AG08395 (cell line): ENCODE measurements around the gene CD300LD.
A peak's percentile ranks its signal among the peaks of the same experiment; 100 is the strongest.
"Not testable (repeated sequence)": the region's sequence is repeated elsewhere in the genome, so short reads cannot be mapped to it uniquely, and the experiment has no call there.

Experiments
- DNase-seq: peaks from one replicate; pipeline ENCODE4 v3.0.0; 2012; ENCODE audit warnings: mixed read lengths, low spot score

CD300LD gene

GRCh38 chr17:74606050-74606449 lies 14.0 kb upstream of the CD300LD start:
- DNase-seq = no peak

DNA sequence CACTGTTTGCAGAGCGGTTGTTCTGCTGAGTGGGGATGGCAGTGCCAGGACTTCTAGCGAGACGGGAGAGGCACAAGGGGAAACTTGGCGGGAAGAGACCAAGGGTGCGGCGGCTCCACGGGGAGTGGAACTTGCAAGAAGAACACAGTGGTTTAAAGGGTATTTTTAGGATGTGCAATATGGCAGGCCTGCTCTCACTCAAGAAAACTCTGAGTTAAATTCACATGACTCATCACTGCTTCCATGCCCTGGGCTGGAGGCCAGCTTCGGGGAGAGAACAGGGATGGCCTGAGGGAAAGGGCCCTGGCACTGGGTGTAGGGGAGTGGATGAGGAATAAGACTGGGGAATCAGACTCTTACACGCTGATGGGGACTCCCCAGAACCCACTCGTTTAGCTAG lies 13.3 kb upstream of the CD300LD start:
- peak; percentile 89 for DNase-seq

DNA sequence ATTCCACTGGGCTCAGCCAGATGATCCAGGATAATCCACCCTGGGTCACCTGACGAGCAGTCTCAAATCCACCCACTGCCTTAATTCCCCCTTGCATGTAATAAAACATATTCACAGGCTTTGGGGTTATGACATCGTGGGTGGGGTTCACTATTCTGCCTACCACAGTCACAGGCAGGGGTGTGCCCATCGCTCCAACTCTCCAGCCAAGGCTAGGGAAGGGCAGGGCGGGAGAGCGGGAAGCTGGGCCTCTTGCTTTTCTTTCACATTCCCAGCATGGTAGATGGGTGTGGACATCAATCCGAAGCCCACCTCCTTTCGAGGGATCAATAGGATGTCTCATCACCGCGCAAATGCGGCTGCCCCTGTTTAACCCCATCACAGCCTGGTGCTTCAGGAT lies 12.7 kb upstream of the CD300LD start:
- DNase-seq = no peak

GRCh38 chr17:74604200-74604599 lies 12.1 kb upstream of the CD300LD start:
- DNase-seq = no peak

DNA sequence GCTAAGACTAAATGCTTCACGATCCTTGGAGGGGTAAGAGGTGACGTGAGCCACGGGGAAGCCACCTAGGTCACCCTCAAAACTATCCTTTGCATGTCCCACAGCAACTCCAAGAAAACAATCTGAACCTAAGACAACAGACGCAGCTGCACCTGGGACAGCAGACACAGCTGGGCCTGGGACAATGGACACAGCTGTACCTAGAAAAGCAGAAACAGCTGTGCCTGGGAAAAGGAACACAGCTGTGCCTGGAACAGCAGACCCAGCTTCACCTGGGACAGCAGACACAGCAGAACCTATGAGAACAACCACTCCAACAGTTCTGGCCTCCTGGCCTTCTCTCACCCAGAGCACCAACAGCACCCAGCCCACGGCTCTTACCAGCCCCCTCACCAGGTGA lies 11.7 kb upstream of the CD300LD start:
- DNase-seq = no peak

- DNase-seq = no peak
These were observed 11.1 kb upstream of the CD300LD start for GRCh38 chr17:74603037-74603635.

DNA sequence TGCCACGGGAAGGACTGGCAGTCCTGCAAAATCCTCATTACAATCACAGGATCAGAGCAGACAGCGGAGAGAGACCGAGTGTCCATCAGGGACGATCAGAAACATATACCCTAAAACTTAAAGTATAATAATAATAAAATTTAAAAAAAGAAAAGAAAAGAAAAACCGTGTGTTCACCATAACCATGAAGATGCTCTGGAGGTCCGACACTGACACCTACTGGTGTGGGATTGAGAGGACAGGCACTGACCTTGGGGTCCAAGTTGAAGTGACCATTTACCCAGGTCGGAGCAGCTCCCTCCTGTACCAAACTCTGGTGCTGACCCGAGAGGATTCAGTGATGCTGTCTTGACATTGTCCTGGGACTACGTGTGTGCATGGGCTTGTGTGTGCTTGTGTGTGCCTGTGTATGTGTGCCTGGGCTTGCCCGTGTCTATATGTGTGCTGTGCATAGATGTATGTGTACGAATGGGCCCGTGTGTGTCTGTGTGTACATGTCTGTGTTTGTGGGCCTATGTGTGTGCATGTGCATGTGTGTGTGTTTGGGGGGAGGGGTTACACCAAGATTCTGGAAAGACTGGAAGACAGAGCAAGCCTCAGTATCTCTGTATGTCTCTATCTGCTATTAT lies 10.0 kb upstream of the CD300LD start:
- peak; percentile 65 for DNase-seq

DNA sequence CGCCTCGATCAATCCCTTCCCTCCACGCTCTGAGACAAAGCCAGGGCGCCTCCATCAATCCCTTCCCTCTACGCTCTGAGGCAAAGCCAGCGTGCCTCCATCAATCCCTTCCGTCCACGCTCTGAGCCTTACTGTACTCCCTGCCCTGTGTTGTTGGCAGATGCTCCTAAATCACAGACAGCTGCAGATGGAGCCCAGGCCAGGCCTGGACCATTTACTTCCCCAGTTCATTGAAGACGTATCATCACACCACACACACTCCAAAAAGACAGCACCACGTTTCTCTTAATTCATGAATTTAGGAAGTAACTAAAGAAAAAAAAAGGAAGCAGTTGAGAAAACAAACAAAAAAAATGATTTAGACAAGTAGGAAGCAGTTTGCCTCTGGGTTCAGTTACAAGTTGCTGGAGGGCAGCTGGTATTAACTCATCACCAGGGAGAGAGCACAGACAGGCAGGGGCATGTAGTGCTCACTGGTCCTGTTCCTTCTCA lies 7.4 kb upstream of the CD300LD start:
- DNase-seq = no peak

DNA sequence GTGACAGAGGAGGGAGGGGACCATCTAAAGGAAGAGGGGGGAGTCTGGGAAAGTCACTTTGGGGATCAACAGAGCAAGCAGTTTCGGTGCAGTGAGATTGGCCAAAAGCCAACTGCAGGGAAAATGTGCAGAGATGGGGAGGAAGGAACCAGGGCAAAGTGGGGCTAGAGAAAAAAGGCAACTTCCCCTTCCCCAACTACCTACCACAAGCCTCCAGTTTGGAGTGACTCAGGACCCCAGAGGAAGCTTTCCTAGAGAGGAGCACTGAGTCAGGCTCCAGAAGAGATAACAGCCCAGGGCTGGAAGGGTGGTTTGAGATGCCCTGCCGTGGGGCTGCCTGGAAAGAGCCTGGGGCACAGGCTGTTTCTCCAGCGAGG lies 6.9 kb upstream of the CD300LD start:
- no peak for DNase-seq

DNA sequence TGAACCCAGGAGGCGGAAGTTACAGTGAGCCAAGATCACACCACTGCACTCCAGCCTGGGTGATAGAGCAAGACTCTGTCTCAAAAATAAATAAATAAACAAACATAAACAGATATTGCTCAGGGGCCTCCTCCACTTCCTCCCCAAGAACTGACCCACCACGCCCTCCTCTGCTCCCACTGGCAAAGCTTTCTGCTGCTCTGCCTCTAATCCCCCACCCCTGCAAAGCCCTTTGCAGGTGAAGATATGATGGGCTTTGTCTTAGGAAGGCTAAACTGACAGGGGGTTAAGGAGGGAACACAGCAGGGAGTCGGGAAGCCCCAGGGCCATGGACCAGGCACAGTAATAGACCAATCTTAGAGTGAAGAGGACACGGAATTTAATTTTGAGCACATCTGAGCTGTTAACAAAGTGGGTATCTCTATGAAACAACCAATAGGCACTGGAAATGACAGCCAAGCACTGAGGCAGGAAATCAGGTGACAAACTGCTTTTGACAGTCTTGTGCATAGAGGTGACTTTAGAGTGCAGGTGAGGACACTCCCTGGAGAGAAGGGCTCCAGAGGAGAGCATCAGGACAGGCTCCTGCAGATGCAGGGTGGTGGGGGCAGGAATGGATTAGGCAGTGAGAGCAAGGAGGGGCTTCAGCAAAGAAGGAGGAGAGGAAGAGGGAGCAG lies 6.4 kb upstream of the CD300LD start:
- no peak for DNase-seq

DNA sequence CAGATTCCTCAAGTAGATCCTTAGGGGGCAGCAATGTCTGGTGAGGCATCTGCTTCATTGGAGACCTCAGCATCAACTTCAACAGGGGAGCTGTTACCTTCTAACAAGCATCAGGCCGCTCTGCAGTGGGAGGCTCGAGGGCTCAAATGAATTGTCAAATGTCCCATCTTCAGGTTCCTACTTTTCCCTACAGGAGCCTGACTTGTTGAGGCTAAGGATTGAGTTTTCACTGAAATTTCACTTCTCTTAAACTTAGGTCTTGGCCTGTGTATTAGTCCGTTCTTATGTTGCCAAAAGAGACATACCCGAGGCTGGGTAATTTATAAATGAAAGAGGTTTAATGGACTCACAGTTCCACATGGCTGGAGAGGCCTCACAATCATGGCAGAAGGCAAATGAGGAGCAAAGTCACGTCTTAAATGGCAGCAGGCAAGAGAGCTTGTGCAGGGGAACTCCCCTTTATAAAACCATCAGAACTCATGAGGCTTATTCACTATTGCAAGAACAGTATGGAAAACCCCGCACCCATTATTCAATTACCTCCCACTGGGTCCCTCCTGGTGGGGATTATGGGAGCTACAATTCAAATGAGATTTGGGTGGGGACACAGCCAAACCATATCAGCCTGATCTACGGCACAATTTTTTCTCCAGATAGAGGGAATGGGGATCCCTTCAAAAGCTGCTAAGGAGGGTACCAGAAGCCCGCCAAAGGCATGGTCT lies 5.1 kb upstream of the CD300LD start:
- no peak for DNase-seq

DNA sequence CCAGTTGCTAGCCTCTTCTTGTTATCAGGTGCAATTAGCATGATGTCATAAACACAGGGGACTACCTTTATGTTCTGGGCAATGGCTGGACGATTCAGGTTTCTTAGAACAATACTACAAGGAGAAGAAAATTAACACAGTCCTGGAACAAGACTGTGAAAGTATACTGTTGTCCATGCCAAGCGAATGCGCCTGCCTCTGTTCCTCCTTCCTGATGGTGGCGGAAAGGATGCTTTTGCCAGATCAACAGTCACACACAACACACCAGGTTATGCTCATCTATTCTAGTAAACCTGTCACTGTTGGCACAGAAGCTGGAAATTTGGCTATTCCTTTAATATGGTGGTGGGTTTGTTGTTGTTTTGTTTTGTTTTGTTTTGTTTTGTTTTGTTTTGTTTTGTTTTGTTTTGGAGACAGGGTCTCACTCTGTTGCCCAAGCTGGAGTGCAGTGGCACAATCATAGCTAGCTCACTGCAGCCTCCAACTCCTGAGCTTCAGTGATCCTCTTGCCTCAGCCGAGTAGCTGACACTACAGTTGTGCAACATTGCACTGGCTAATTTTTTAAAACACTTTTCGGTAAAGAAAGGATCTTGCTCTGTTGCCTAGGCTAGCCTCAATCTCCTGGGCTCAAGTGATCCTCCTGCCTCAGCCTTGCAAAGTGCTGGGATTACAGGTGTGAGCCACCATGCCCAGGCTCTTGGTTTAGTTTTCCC lies 3.1 kb upstream of the CD300LD start:
- DNase-seq = no peak

DNA sequence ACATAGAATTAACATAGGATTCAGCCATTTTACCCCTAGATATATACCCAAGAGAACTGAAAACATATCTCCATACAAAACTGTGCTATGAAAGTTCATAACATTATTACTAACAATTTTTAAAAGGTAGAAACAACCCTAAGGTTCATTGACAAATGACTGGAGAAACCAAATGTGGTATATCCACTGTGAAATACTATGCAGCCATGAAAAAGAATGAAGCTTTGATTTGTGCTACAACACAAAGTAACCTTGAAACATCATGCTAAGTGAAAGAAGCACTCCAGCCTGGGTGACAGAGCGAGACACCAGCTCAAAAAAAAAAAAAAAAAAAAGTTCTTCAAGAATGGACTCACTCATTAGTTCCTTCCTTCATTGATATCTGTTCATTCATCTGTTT lies 580 bp downstream of the CD300LD start:
- no peak for DNase-seq

DNA sequence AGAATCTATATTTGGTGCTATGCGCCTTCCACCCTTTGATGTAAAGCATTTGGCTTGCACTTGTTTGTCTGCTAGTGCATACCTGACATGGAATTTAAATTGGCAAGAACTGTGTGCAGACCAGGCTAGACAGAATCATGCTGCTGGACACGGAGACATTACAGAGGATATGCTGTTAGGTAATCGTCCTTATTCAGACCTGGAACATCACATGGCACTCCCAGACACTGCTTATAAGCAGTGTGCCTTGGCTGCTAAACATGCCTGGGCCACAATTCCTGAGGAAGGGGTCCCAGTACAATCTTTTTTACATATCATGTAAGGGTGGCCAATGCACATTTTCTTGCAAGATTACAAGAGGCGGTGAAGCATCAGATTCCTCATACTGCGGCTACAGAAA lies 6.4 kb downstream of the CD300LD start:
- DNase-seq = no peak

DNA sequence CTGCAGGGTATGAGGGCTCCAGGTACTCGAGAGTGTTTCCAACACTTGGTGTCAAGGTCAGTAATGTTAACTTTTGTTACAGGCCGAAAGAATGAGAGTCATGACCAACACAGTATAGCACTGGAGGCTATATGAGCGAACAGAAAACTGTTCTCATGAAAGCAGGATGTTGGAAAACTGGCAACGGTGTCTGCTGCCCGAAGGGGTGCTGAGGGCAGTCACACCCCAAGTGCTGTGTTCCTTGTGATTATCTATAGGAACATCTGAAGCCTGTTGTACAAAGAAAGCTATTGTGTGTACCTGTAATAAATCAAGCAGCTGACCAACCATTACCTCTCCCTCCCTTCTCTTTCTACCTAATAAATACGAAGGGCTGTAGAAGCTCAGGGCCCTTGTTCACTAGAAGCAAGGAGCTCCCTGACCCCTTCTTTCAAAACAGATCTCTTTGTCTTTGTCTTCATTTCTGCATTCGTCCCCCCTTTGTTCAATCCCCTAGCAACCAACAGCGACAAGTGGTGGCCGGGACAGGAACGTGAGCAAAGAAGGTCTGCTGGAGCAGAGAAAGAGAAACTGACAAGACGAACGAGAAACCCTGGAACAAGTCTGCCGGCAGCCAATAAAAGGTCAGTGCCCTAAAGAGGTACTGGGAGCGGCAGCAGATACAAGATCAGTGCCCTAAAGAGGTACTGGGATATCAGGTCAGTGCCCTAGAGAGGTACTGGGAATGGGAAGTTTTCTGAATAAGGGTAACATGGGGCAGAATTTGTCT lies 7.6 kb downstream of the CD300LD start:
- DNase-seq = no peak

DNA sequence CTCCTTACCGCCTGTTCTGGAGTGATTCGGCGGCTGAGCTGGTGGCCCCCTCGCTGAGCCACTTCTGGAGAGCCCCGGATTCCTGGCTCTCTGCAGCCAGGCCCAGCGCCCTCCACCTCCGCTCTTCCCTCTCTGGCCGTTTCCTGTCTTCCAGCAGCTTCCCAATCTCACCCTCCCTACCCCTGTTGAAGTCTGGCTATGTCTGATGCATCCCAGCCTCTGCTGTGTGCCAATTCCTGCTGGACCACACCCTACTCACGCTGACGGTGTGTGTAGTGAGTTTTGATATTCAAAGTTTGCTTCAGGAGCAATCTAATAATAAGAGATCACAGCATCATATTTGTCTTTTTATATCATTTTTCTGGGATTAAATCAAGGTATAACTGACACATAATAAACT lies 9.4 kb downstream of the CD300LD start:
- DNase-seq = no peak

DNA sequence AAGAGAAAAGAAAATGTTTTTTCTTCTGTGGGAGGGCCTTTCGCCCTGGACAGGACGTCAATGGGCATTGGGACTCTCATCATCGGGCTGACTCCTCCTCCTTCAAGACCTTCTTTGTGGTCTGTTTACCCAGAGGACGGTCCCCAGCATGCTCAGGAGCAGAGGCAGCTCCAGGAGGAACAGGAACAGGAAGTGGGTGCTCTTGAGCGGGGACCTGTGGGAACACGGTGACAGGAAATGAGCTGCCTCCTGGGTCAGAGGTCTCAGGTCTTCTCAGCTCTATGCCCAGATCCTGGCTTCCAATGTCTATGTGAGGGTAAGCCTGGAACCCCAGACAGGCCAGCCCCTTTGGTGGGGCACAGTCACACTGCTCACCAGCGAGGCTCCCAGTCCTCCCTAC lies 12.2 kb downstream of the CD300LD start:
- DNase-seq = no peak

- DNase-seq = no peak
These were observed 13.1 kb downstream of the CD300LD start for GRCh38 chr17:74578979-74579378.

DNA sequence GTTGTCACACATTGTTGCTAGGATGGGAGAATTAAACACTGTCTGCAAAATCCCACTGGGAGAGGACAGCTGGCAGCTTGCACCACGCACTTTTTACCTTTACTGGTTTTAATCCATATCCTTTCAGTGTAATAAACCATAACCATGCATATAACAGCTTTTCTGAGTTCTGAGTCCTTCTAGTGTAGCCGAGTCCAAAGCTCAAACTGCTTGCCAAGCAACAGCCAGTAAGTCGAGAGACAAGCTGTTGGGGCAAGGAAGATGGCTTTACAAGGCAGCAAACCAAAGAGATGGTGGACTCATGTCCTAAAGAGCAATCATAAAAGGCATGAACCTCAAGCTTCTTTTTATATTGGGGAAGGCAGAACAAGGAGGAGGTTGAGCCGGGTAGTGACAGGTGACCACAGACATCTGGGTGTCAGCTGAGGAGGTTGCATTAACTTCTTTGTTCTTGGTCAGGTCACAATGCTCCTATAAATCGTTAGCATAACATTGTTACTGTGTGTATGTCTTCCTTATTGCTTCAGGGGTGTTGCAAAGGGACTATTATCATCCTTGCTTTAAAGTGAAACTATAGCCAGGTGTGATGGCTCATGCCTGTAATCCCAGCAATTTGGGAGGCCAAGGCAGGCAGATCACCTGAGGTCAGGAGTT lies 17.5 kb downstream of the CD300LD start:
- DNase-seq = no peak

DNA sequence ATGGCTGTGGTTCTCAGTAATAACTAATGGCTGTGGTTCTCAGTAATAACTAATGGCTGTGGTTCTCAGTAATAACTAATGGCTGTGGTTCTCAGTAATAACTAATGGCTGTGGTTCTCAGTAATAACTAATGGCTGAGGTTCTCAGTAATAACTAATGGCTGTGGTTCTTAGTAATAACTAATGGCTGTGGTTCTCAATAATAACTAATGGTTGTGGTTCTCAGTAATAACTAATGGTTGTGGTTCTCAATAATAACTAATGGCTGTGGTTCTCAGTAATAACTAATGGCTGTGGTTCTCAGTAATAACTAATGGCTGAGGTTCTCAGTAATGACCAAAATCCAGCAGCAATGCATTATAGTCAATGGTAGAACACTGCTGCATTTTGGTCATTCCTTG lies 18.4 kb downstream of the CD300LD start:
- not testable (repeated sequence) for DNase-seq

DNA sequence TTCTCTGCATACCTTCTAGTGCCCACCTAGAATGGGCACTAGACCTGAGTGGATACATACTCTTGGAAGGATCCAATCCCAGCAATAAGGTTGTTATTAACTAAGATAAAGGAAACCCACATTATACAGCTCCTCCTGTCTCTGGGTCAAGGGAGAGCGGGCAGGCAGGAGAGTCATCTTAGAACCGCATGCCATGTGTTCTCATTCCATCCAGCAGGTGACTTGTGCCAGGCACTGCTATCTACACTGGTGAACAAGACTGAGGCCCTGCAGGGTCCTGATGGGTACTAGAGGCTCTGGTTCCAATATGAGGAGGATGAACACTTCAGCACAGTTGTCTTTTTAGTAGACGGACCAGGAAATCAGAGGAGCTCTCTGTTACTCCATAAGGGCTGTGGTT lies 18.9 kb downstream of the CD300LD start:
- DNase-seq = no peak
